PC-3 (cell line): ENCODE measurements around the gene HOXC12. TPM values are rescaled to one million over a fixed set of nuclear protein-coding genes. Genes with fewer than 3 reads are reported as not detected.

Source experiments
- ATAC-seq: fragments of 200-7000 bp; cut with Tn5 transposase; 2 replicates; pipeline ENCODE4 v1.9.1; 2020; ENCODE audit warnings: mild to moderate bottlenecking, moderate library complexity
- BruUV-seq: library from RNA; stranded (reverse); fragments of 400-500 nt; replicated peaks from 2 replicates; lab custom pipeline; 2021; lab: Mats Ljungman, UMichigan
- CTCF ChIA-PET: fragments of 300-600 bp; sonication (Branson Sonifier 250); formaldehyde crosslinking; loops from one replicate; lab custom pipeline; 2022; ENCODE audit warnings: antibody characterized with exemption; lab: Charles Lee
- POLR2A ChIA-PET: fragments of 300-600 bp; sonication (Branson Sonifier 250); formaldehyde crosslinking; loops from one replicate; lab custom pipeline; 2022; ENCODE audit warnings: antibody characterized with exemption; ENCODE audit not compliant: unreplicated experiment; lab: Charles Lee
- DNase-seq: peaks from one replicate; pipeline ENCODE4 v3.0.0-alpha.2; 2015
- H2AFZ ChIP-seq: fragments of 300-600 bp; sonication (generic); 2 replicates; pipeline ENCODE4 v1.6.0; 2016; ENCODE audit warnings: antibody characterized with exemption, low read length
- H3F3A ChIP-seq: fragments of 300-600 bp; sonication (generic); one replicate; pipeline ENCODE4 v1.6.0; 2017; ENCODE audit warnings: antibody characterized with exemption, low read length, control low read depth, mild to moderate bottlenecking; ENCODE audit not compliant: unreplicated experiment
- H3K27ac ChIP-seq: fragments of 300-600 bp; sonication (generic); 2 replicates; pipeline ENCODE4 v1.5.1; 2016; ENCODE audit warnings: mild to moderate bottlenecking, low read length
- H3K27me3 ChIP-seq: fragments of 300-600 bp; sonication (generic); 2 replicates; pipeline ENCODE4 v1.6.1; 2016; ENCODE audit warnings: low read length, mixed read lengths
- H3K36me3 ChIP-seq: fragments of 300-600 bp; sonication (generic); 2 replicates; pipeline ENCODE4 v1.6.1; 2016; ENCODE audit warnings: low read depth, mixed run types, low read length, mixed read lengths
- H3K4me1 ChIP-seq: fragments of 300-600 bp; sonication (generic); 2 replicates; pipeline ENCODE4 v1.5.1; 2016; ENCODE audit warnings: low read length; ENCODE audit not compliant: insufficient read depth
- H3K4me2 ChIP-seq: fragments of 300-600 bp; sonication (generic); 2 replicates; pipeline ENCODE4 v1.6.0; 2016; ENCODE audit warnings: low read length
- H3K4me3 ChIP-seq: fragments of 300-600 bp; sonication (generic); 2 replicates; pipeline ENCODE4 v1.5.1; 2016; ENCODE audit warnings: mild to moderate bottlenecking, low read length, mixed read lengths
- H3K79me2 ChIP-seq: fragments of 300-600 bp; sonication (generic); 2 replicates; pipeline ENCODE4 v1.6.1; 2017; ENCODE audit warnings: low read length, mixed read lengths
- H3K9ac ChIP-seq: fragments of 300-600 bp; sonication (generic); 2 replicates; pipeline ENCODE4 v1.6.0; 2016; ENCODE audit warnings: mild to moderate bottlenecking, low read length
- H3K9me2 ChIP-seq: fragments of 300-600 bp; sonication (generic); replicated peaks from 2 replicates; pipeline ENCODE4 v1.6.1; 2016; ENCODE audit warnings: mixed run types, low read length, mixed read lengths
- H3K9me3 ChIP-seq: fragments of 300-600 bp; sonication (generic); 2 replicates; pipeline ENCODE4 v1.6.1; 2016; ENCODE audit warnings: low read length, mixed read lengths
- H4K20me1 ChIP-seq: fragments of 300-600 bp; sonication (generic); 2 replicates; pipeline ENCODE4 v1.6.1; 2016; ENCODE audit warnings: low read length, mixed read lengths
- CTCF ChIP-seq: fragments of 300-600 bp; sonication (generic); conservative IDR thresholded peaks from 2 replicates; pipeline ENCODE4 v1.5.1; 2017; ENCODE audit warnings: antibody characterized with exemption, low read depth, mild to moderate bottlenecking, low read length
- EZH2 ChIP-seq: fragments of 300-600 bp; sonication (generic); IDR thresholded peaks from one replicate; pipeline ENCODE4 v1.6.1; 2017; ENCODE audit warnings: antibody characterized with exemption, mild to moderate bottlenecking, low read length; ENCODE audit not compliant: unreplicated experiment
- EZH2phosphoT487 ChIP-seq: fragments of 300-600 bp; sonication (generic); IDR thresholded peaks from 2 replicates; pipeline ENCODE4 v1.6.1; 2018; ENCODE audit warnings: mild to moderate bottlenecking, antibody characterized with exemption, low read length, borderline replicate concordance
- intact Hi-C: fragments of 100-400 bp; cut with micrococcal nuclease; formaldehyde crosslinking; loops from 2 replicates; pipeline ENCODE4 v1.9.0; 2023
- total RNA-seq: library from RNA; depleted of rRNA; stranded (reverse); fragments of >200 nt; gene quantifications from 2 replicates; pipeline ENCODE4 v1.2.3, GENCODE V29; 2014

Gene HOXC12
- total RNA-seq, 1 experiment from 2014 or later = 0.33 TPM

- no peaks in the 10 kb centered on the region for H3K9me3 ChIP-seq
- H3K9me2 ChIP-seq = no peaks in the 10 kb centered on the region
- H3K9ac ChIP-seq = no peak overlapping the region
- ChIA-PET POLR2A (no interaction called here), CTCF (interaction anchor here (0.6 kb wide), 1 partner anchor 258 kb away, joined by 5 read pairs; no protein-coding TSS in a partner anchor)
- H3K4me2 ChIP-seq = peak overlapping the region; percentile 31; the same call in 1 of the 2 replicates
- ATAC-seq (peak; percentile 22; the same call in 1 of the 2 replicates), DNase-seq (peak; percentile 47)
- no peak overlapping the region for H3K4me3 ChIP-seq
- H3F3A ChIP-seq = no peaks in the 10 kb centered on the region
- no TSS peak for BruUV-seq
- intact Hi-C loops = no loop called here
- peaks cover 13% of the 10 kb centered on the region for H3K4me1 ChIP-seq
- H3K27me3 ChIP-seq = no peaks in the 10 kb centered on the region
- H3K36me3 ChIP-seq = peaks cover 3% of the 10 kb centered on the region; the same call in 1 of the 2 replicates
- H2AFZ ChIP-seq = 0 out of 2 replicates have a peak overlapping the region, but pooled peaks have one; percentile 38
- TF ChIP-seq CTCF = peak; percentile 44; the same call in 1 of the 2 replicates
- no peak for TF ChIP-seq EZH2phosphoT487
- no peak overlapping the region for H3K27ac ChIP-seq
- H4K20me1 ChIP-seq = no peaks in the 10 kb centered on the region
- no peaks in the 10 kb centered on the region for H3K79me2 ChIP-seq
Observed at GRCh38 chr12:53950437-53950773, 4.3 kb upstream of the HOXC12 start.

- Histone ChIP-seq H3K9me2 (no peaks in the 10 kb centered on the region), H4K20me1 (no peaks in the 10 kb centered on the region), H3K9ac (no peak overlapping the region), H3K79me2 (no peaks in the 10 kb centered on the region), H3K27me3 (no peaks in the 10 kb centered on the region), H3F3A (no peaks in the 10 kb centered on the region), H3K4me1 (peaks cover 13% of the 10 kb centered on the region), H3K4me3 (no peak overlapping the region), H3K36me3 (no peaks in the 10 kb centered on the region), H3K4me2 (0 out of 2 replicates have a peak overlapping the region, but pooled peaks have one; percentile 31), H2AFZ (0 out of 2 replicates have a peak overlapping the region, but pooled peaks have one; percentile 38), H3K27ac (no peak overlapping the region), H3K9me3 (no peaks in the 10 kb centered on the region)
- intact Hi-C loops = no loop called here
- BruUV-seq = no TSS peak
- ChIA-PET CTCF (interaction anchor here (0.6 kb wide), 1 partner anchor 257 kb away, joined by 5 read pairs; no protein-coding TSS in a partner anchor), POLR2A (no interaction called here)
- ATAC-seq (no peak), DNase-seq (no peak)
- TF ChIP-seq EZH2phosphoT487 (no peak), CTCF (no peak), EZH2 (no peak)
Observed at GRCh38 chr12:53950789-53951576, 3.7 kb upstream of the HOXC12 start.
